Astrocyte of the spinal cord (primary cell): ENCODE measurements around the gene TSC1.
"Not testable (repeated sequence)": the region's sequence is repeated elsewhere in the genome, so short reads cannot be mapped to it uniquely, and the experiment has no call there.

Experiments
- DNase-seq: peaks from one replicate; pipeline ENCODE4 v3.0.0; 2011; ENCODE audit warnings: low read depth, low spot score
- H3K4me3 ChIP-seq: 2 replicates; pipeline ENCODE4 v1.5.1; 2011; ENCODE audit warnings: low read depth, mild to moderate bottlenecking, low read length, moderate library complexity
- in situ Hi-C: cut with HindIII; loops from 2 replicates; pipeline ENCODE4 v1.10.0; 2017; ENCODE audit warnings: low sequenced_read_pairs
- TF ChIP-seq, protein P1 (sequence below): IDR thresholded peaks from 2 replicates; pipeline ENCODE4 v1.5.1; 2012; ENCODE audit warnings: low read depth, mild to moderate bottlenecking, low read length, inconsistent platforms

The TSC1 gene

DNA sequence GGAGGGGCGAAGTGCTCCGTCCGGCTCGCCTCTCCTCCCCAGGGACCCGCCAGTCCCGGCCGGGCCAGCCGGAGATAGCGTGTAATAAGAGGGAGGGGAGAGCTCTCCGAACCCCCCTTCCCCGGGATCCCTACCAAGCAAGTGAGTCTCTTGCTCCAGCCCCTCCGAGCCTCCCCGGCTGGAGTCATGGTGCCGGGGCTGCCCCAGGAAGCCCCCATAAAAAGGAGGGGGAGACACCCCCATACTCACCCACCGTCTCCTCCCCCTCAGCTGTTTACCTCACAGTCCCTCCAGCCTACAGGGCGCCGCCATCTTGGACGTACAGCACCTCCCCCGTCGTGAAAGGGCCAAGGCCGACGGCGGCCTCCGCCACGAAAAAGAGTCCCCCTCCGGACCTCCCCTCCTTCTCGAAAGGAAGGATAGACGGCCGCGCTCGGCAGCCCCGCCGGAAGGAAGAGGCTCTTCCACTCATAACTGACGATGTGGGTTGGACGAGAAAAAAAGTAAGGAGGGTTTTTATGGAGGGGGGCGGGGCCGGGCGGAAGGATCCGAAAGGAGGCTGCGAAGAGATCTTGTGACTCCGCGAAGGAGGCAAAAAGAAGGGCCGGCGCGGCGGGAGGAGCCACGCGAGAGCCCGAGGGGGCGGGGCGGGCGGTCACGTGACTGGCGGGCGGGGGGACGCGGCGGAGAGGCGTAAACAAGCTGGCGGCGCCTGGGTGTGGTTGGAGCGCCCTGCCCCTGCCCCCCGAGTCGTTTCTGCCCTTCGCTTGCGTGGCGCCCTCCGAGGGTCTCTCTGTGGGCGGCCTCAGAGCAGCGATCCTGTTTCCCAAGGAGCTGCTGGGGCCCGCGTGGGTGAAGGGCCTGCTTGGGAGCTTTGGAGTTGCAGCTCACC, at the start of gene TSC1:
Gene TSC1, minus strand, starts transcription at position 323 of the 892 bp plus-strand sequence. CDS start 15,744 bp downstream, outside the sequence.
- in situ Hi-C loops, result no loop called here
- TF ChIP-seq, protein P1, sequence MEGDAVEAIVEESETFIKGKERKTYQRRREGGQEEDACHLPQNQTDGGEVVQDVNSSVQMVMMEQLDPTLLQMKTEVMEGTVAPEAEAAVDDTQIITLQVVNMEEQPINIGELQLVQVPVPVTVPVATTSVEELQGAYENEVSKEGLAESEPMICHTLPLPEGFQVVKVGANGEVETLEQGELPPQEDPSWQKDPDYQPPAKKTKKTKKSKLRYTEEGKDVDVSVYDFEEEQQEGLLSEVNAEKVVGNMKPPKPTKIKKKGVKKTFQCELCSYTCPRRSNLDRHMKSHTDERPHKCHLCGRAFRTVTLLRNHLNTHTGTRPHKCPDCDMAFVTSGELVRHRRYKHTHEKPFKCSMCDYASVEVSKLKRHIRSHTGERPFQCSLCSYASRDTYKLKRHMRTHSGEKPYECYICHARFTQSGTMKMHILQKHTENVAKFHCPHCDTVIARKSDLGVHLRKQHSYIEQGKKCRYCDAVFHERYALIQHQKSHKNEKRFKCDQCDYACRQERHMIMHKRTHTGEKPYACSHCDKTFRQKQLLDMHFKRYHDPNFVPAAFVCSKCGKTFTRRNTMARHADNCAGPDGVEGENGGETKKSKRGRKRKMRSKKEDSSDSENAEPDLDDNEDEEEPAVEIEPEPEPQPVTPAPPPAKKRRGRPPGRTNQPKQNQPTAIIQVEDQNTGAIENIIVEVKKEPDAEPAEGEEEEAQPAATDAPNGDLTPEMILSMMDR, result no peak
- H3K4me3 ChIP-seq, result peak within 1 kb of the TSS; percentile 98
- DNase-seq, result peak; percentile 98

DNA sequence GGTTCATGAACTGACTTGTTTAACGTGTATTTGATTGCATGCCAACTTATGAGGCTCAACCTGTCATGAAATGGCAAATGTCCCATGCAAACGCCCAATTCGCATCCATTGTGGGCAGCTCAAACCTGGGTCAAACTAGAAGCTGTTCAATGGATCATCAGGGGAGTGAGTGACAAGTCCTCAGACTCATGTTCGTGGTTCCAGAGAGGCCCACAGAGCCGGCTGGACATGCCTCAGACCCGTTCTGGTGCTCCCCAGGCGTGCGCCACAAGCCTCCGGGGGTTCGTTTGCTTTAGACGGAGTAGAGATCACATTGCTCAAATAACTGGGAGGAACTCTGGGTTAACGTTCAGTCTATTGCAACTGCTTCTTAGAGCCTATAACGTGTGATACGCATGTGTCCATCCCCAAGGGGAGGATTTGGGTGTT, 49.1 kb upstream of the TSC1 start:
- H3K4me3 ChIP-seq, result no peak overlapping the region
- DNase-seq, result no peak
- TF ChIP-seq, protein P1, result no peak
- in situ Hi-C loops, result no loop called here

DNA sequence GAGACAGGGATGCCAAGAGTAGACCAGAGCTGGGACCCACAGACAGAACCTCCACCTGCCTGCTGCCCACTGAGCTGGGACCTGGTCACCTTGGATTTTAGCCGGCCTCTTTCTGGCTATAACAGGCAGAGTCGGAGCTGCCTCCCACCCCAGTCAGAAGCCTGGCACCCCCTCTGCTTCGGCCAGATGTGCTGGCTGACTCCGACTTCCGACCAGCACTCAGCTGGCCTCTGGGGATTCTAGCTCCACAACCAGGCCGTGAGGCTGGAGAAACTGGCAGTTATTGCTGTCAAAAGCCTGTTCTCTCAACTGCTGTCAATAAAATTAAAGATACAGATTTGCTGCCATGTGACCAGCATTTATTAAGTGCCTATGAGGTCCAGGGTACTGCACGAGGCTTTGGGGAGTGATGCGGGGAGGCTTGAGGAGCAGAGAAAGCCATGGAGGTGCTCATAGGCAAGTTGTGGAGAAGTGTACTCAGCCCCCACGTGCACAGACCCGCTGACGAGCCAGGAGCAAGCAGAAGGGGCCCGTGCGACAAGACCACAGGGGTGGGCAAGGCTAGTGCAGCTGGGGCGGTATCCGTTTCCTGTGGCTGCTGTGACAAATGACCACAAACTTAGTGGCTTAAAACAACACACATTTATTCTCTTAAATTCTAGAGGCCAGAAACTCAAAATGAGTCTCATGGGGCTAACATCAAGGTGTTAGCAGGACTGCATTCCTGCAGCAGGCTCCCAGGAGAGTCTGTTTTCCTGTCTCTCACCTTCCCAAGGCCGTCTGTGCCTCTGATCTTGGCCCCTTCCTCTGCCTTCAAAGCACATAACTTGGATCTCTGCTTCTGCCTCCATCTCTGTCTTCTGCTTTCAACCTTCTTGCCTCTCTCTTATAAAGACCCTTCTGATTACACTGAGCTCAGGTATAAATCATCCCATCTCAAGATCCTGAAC, 47.2 kb upstream of the TSC1 start:
- in situ Hi-C loops, result no loop called here
- H3K4me3 ChIP-seq, result no peak overlapping the region
- DNase-seq, result no peak
- TF ChIP-seq, protein P1, result no peak

DNA sequence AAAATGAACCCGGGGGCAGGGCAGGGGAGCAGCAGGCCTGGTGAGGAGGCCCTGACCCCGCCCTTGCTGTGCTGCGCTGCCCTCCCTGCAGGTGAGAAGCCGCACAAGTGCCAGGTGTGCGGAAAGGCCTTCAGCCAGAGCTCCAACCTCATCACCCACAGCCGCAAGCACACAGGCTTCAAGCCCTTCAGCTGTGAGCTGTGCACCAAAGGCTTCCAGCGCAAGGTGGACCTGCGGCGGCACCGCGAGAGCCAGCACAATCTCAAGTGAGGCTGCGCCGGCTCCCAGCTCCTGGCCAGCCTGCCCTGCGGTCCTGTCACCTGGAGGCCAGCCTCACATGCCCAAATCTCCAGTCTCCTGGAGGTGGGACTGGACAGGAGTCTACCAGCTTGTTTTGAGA, 46.4 kb upstream of the TSC1 start:
- H3K4me3 ChIP-seq, result no peak overlapping the region
- in situ Hi-C loops, result no loop called here
- DNase-seq, result no peak
- TF ChIP-seq, protein P1, result no peak

DNA sequence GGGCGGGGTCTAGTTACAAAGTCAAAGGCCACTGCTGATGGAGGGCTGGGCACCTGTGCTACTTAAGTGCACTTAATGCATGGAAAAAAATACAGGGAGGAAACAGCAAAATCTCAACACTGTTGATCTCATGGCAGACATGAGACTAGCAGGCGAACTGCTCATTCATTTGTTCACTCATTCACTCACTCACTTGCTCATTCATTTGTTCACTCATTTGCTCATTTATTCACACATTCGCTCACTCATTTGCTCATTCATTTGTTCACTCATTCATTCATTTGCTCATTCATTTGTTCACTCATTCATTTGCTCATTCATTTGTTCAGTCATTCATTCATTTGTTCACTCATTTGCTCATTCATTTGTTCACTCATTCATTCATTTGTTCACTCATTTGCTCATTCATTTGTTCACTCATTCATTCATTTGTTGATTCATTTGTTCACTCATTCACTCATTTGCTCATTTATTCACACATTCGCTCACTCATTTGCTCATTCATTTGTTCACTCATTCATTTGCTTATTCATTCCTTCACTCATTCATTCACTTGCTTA, 45.7 kb upstream of the TSC1 start:
- H3K4me3 ChIP-seq, DNase-seq, in situ Hi-C loops: not testable (repeated sequence)

DNA sequence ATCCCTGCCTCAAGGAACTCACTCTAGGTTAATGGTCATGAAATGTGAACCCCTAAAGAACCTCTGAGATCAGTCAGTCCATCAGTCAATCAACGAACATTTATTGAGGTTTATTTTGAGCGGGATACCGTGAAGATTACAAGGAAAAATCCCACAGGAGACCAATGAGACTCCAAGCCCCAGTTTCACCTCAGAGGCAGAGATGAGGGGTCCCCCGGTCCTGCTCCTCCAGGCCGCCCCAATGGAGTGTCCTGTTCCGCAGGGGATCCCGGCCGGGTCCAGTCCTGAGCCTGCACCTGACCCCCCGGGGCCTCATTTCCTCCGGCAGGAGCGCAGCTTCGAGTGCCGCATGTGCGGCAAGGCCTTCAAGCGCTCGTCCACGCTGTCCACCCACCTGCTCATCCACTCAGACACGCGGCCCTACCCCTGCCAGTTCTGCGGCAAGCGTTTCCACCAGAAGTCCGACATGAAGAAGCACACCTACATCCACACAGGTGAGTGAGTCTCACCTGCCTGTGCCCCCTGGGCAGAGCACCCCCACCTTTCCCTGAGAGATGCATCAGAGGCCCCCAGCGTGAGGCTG, 45.1 kb upstream of the TSC1 start:
- DNase-seq, result no peak
- in situ Hi-C loops, result no loop called here
- no peak overlapping the region for H3K4me3 ChIP-seq
- TF ChIP-seq, protein P1, result no peak
